Panc1 (cell line): ENCODE measurements around the gene SIAH1. TPM values are rescaled to one million over a fixed set of nuclear protein-coding genes. Genes with fewer than 3 reads are reported as not detected.
"Not testable (repeated sequence)": the region's sequence is repeated elsewhere in the genome, so short reads cannot be mapped to it uniquely, and the experiment has no call there.

Experiments used
- ATAC-seq: fragments of 200-7000 bp; cut with Tn5 transposase; 2 replicates; pipeline ENCODE4 v1.9.1; 2020; ENCODE audit warnings: mild to moderate bottlenecking, moderate library complexity
- BruUV-seq: library from RNA; stranded (reverse); fragments of 400-500 nt; replicated peaks from 2 replicates; lab custom pipeline; 2021; lab: Mats Ljungman, UMichigan
- CTCF ChIA-PET: fragments of 300-600 bp; sonication (Branson Sonifier 250); formaldehyde crosslinking; loops from one replicate; lab custom pipeline; 2022; ENCODE audit warnings: antibody characterized with exemption; lab: Charles Lee
- POLR2A ChIA-PET: fragments of 300-600 bp; sonication (Branson Sonifier 250); formaldehyde crosslinking; loops from one replicate; lab custom pipeline; 2022; ENCODE audit warnings: antibody characterized with exemption; lab: Charles Lee
- DNase-seq: peaks from one replicate; pipeline ENCODE4 v3.0.0-alpha.2; 2010; ENCODE audit warnings: low read depth, low spot score
- H3K27ac ChIP-seq: 2 replicates; pipeline ENCODE4 v1.5.1; 2011; ENCODE audit warnings: mild to moderate bottlenecking, low read length, inconsistent platforms
- H3K27me3 ChIP-seq: fragments of 200-500 bp; sonication (Bioruptor generic); 2 replicates; pipeline ENCODE4 v1.6.0; 2014; ENCODE audit warnings: low read length, inconsistent platforms; ENCODE audit not compliant: control insufficient read depth, insufficient read depth
- H3K36me3 ChIP-seq: fragments of 200-500 bp; sonication (Bioruptor generic); 2 replicates; pipeline ENCODE4 v1.5.1; 2014; ENCODE audit warnings: inconsistent platforms, mild to moderate bottlenecking, low read length, moderate library complexity; ENCODE audit not compliant: control insufficient read depth, insufficient read depth
- H3K4me1 ChIP-seq: 2 replicates; pipeline ENCODE4 v1.5.1; 2011; ENCODE audit warnings: inconsistent platforms, mild to moderate bottlenecking, low read length, moderate library complexity; ENCODE audit not compliant: control insufficient read depth, insufficient read depth
- H3K4me3 ChIP-seq, 2 experiments: 2 replicates each; pipeline ENCODE4 v1.5.1; 2011 to 2012; ENCODE audit warnings: low read depth in 2 of 2, low read length in 2 of 2, mild to moderate bottlenecking in 2 of 2, inconsistent platforms in 1 of 2, moderate library complexity in 1 of 2
- H3K9me3 ChIP-seq: fragments of 200-500 bp; sonication (Bioruptor generic); 2 replicates; pipeline ENCODE4 v1.5.1; 2014; ENCODE audit warnings: low read depth, mild to moderate bottlenecking, inconsistent platforms, low read length, moderate library complexity; ENCODE audit not compliant: control insufficient read depth, insufficient read depth
- CTCF ChIP-seq: fragments of 450-650 bp; IDR thresholded peaks from 2 replicates; pipeline ENCODE4 v1.5.1; 2017; ENCODE audit warnings: mild to moderate bottlenecking
- POLR2AphosphoS5 ChIP-seq: IDR thresholded peaks from 2 replicates; pipeline ENCODE4 v1.6.1; 2012; ENCODE audit warnings: mild to moderate bottlenecking, low read depth, low read length, moderate library complexity
- REST ChIP-seq, 2 experiments: IDR thresholded peaks; 2 replicates each; pipeline ENCODE4 v1.6.1; 2011 to 2012; ENCODE audit warnings: low read depth in 2 of 2, control low read depth in 1 of 2, low read length in 1 of 2, mild to moderate bottlenecking in 1 of 2, moderate library complexity in 1 of 2; ENCODE audit not compliant: insufficient read depth in 1 of 2
- SIN3A ChIP-seq: IDR thresholded peaks from 2 replicates; pipeline ENCODE4 v1.6.1; 2012; ENCODE audit warnings: low read depth, mild to moderate bottlenecking, low read length, moderate library complexity, borderline replicate concordance; ENCODE audit not compliant: insufficient read depth
- TCF7L2 ChIP-seq: IDR thresholded peaks from 2 replicates; pipeline ENCODE4 v1.6.1; 2011; ENCODE audit warnings: mild to moderate bottlenecking, low read depth, low read length, inconsistent platforms
- in situ Hi-C: cut with HindIII; loops from 2 replicates; pipeline ENCODE4 v1.10.0; 2016; ENCODE audit warnings: low sequenced_read_pairs, low pct_unique_long_range_greater_than_20kb
- intact Hi-C: fragments of 100-400 bp; cut with micrococcal nuclease; formaldehyde crosslinking; loops from one replicate; pipeline ENCODE4 v1.10.0; 2022; ENCODE audit not compliant: unreplicated experiment
- total RNA-seq: library from RNA; stranded (reverse); gene quantifications from one replicate; pipeline ENCODE4 v1.2.1, GENCODE V29; 2021; ENCODE audit not compliant: unreplicated experiment

Gene SIAH1
- total RNA-seq, 1 experiment from 2014 or later, result 18.8 TPM

- Histone ChIP-seq H3K27ac (no peak overlapping the region), H3K4me1 (peaks cover 29% of the 10 kb centered on the region), H3K36me3 (no peaks in the 10 kb centered on the region), H3K27me3 (no peaks in the 10 kb centered on the region), H3K9me3 (no peaks in the 10 kb centered on the region), H3K4me3 (no peak overlapping the region)
- intact Hi-C loops (no loop called here), in situ Hi-C loops (no loop called here)
- ChIA-PET POLR2A (interaction anchor here (0.6 kb wide), 1 partner anchor 11 kb away, joined by 6 read pairs; no protein-coding TSS in a partner anchor), CTCF (interaction anchor here (0.7 kb wide), 1 partner anchor 154 kb away, joined by 3 read pairs; no protein-coding TSS in a partner anchor)
- no peak for ATAC-seq
- no peak for DNase-seq
- no peak for TF ChIP-seq POLR2AphosphoS5
- no peak for TF ChIP-seq CTCF
- TF ChIP-seq TCF7L2, result no peak
- TF ChIP-seq REST (IDR thresholded peaks at IDR 0.05; ENCODE audit: insufficient read depth in 1 of 2, low read depth in 2 of 2, low read length in 1 of 2), result no peak
- TF ChIP-seq SIN3A, result no peak
- no TSS peak for BruUV-seq
These were observed 13.8 kb downstream of the SIAH1 start for GRCh38 chr16:48371393-48371780.

- CTCF ChIA-PET, result interaction anchor here (0.7 kb wide), 1 partner anchor 154 kb away, joined by 3 read pairs; no protein-coding TSS in a partner anchor
- in situ Hi-C loops, H3K4me3 ChIP-seq, BruUV-seq, DNase-seq, H3K27ac ChIP-seq, intact Hi-C loops, H3K36me3 ChIP-seq, H3K27me3 ChIP-seq, H3K9me3 ChIP-seq, ATAC-seq: not testable (repeated sequence)
- peaks cover 29% of the 10 kb centered on the region for H3K4me1 ChIP-seq
- POLR2A ChIA-PET, result interaction anchor here (0.6 kb wide), 1 partner anchor 12 kb away, joined by 6 read pairs; no protein-coding TSS in a partner anchor
These were observed 14.4 kb downstream of the SIAH1 start for GRCh38 chr16:48370668-48371392.

DNA sequence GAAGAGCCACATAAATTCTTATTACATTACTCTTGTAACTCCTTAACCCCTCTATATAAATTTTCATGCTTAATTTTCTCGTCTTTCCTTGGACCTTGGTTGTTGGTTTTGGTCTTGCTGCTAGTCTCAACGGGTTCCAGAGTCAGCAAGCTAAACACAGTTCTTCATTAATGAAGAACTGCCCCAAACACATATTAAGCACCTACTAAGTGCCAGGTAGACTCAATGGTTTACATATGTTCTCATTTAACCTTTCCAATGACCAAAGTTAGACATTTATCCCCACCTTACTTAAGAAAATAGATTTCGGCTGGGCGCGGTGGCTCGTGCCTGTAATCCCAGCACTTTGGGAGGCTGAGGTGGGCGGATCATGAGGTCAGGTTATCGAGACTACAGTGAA, 15.0 kb downstream of the SIAH1 start:
- intact Hi-C loops, result no loop called here
- Histone ChIP-seq H3K36me3 (no peaks in the 10 kb centered on the region), H3K9me3 (no peaks in the 10 kb centered on the region), H3K27me3 (no peaks in the 10 kb centered on the region), H3K4me1 (peaks cover 29% of the 10 kb centered on the region), H3K27ac (no peak overlapping the region), H3K4me3 (no peak overlapping the region)
- no TSS peak for BruUV-seq
- ChIA-PET CTCF (no interaction called here), POLR2A (no interaction called here)
- TF ChIP-seq POLR2AphosphoS5, result no peak
- TF ChIP-seq REST (IDR thresholded peaks at IDR 0.05; ENCODE audit: insufficient read depth in 1 of 2, low read depth in 2 of 2, low read length in 1 of 2), result no peak
- no peak for TF ChIP-seq SIN3A
- no peak for TF ChIP-seq CTCF
- no peak for TF ChIP-seq TCF7L2
- DNase-seq (no peak), ATAC-seq (no peak)
- in situ Hi-C loops, result no loop called here
